PC-3 (cell line): ENCODE data around the gene BACH1. TPM values are rescaled to one million over a fixed set of nuclear protein-coding genes. Genes with fewer than 3 reads are reported as not detected.

Experiments
- ATAC-seq: fragments of 200-7000 bp; cut with Tn5 transposase; 2 replicates; pipeline ENCODE4 v1.9.1; 2020; ENCODE audit warnings: mild to moderate bottlenecking, moderate library complexity
- BruUV-seq: library from RNA; stranded (reverse); fragments of 400-500 nt; replicated peaks from 2 replicates; lab custom pipeline; 2021; lab: Mats Ljungman, UMichigan
- CTCF ChIA-PET: fragments of 300-600 bp; sonication (Branson Sonifier 250); formaldehyde crosslinking; loops from one replicate; lab custom pipeline; 2022; ENCODE audit warnings: antibody characterized with exemption; lab: Charles Lee
- POLR2A ChIA-PET: fragments of 300-600 bp; sonication (Branson Sonifier 250); formaldehyde crosslinking; loops from one replicate; lab custom pipeline; 2022; ENCODE audit warnings: antibody characterized with exemption; ENCODE audit not compliant: unreplicated experiment; lab: Charles Lee
- DNase-seq: peaks from one replicate; pipeline ENCODE4 v3.0.0-alpha.2; 2015
- H2AFZ ChIP-seq: fragments of 300-600 bp; sonication (generic); 2 replicates; pipeline ENCODE4 v1.6.0; 2016; ENCODE audit warnings: antibody characterized with exemption, low read length
- H3F3A ChIP-seq: fragments of 300-600 bp; sonication (generic); one replicate; pipeline ENCODE4 v1.6.0; 2017; ENCODE audit warnings: antibody characterized with exemption, low read length, control low read depth, mild to moderate bottlenecking; ENCODE audit not compliant: unreplicated experiment
- H3K27ac ChIP-seq: fragments of 300-600 bp; sonication (generic); 2 replicates; pipeline ENCODE4 v1.5.1; 2016; ENCODE audit warnings: mild to moderate bottlenecking, low read length
- H3K27me3 ChIP-seq: fragments of 300-600 bp; sonication (generic); 2 replicates; pipeline ENCODE4 v1.6.1; 2016; ENCODE audit warnings: low read length, mixed read lengths
- H3K36me3 ChIP-seq: fragments of 300-600 bp; sonication (generic); 2 replicates; pipeline ENCODE4 v1.6.1; 2016; ENCODE audit warnings: low read depth, mixed run types, low read length, mixed read lengths
- H3K4me1 ChIP-seq: fragments of 300-600 bp; sonication (generic); 2 replicates; pipeline ENCODE4 v1.5.1; 2016; ENCODE audit warnings: low read length; ENCODE audit not compliant: insufficient read depth
- H3K4me2 ChIP-seq: fragments of 300-600 bp; sonication (generic); 2 replicates; pipeline ENCODE4 v1.6.0; 2016; ENCODE audit warnings: low read length
- H3K4me3 ChIP-seq: fragments of 300-600 bp; sonication (generic); 2 replicates; pipeline ENCODE4 v1.5.1; 2016; ENCODE audit warnings: mild to moderate bottlenecking, low read length, mixed read lengths
- H3K79me2 ChIP-seq: fragments of 300-600 bp; sonication (generic); 2 replicates; pipeline ENCODE4 v1.6.1; 2017; ENCODE audit warnings: low read length, mixed read lengths
- H3K9ac ChIP-seq: fragments of 300-600 bp; sonication (generic); 2 replicates; pipeline ENCODE4 v1.6.0; 2016; ENCODE audit warnings: mild to moderate bottlenecking, low read length
- H3K9me2 ChIP-seq: fragments of 300-600 bp; sonication (generic); replicated peaks from 2 replicates; pipeline ENCODE4 v1.6.1; 2016; ENCODE audit warnings: mixed run types, low read length, mixed read lengths
- H3K9me3 ChIP-seq: fragments of 300-600 bp; sonication (generic); 2 replicates; pipeline ENCODE4 v1.6.1; 2016; ENCODE audit warnings: low read length, mixed read lengths
- H4K20me1 ChIP-seq: fragments of 300-600 bp; sonication (generic); 2 replicates; pipeline ENCODE4 v1.6.1; 2016; ENCODE audit warnings: low read length, mixed read lengths
- EZH2 ChIP-seq: fragments of 300-600 bp; sonication (generic); IDR thresholded peaks from one replicate; pipeline ENCODE4 v1.6.1; 2017; ENCODE audit warnings: antibody characterized with exemption, mild to moderate bottlenecking, low read length; ENCODE audit not compliant: unreplicated experiment
- EZH2phosphoT487 ChIP-seq: fragments of 300-600 bp; sonication (generic); IDR thresholded peaks from 2 replicates; pipeline ENCODE4 v1.6.1; 2018; ENCODE audit warnings: mild to moderate bottlenecking, antibody characterized with exemption, low read length, borderline replicate concordance
- intact Hi-C: fragments of 100-400 bp; cut with micrococcal nuclease; formaldehyde crosslinking; loops from 2 replicates; pipeline ENCODE4 v1.9.0; 2023
- total RNA-seq: library from RNA; depleted of rRNA; stranded (reverse); fragments of >200 nt; gene quantifications from 2 replicates; pipeline ENCODE4 v1.2.3, GENCODE V29; 2014
- TF ChIP-seq, protein P1 (sequence below): fragments of 300-600 bp; sonication (generic); conservative IDR thresholded peaks from 2 replicates; pipeline ENCODE4 v1.5.1; 2017; ENCODE audit warnings: antibody characterized with exemption, low read depth, mild to moderate bottlenecking, low read length

The BACH1 gene
- total RNA-seq, 1 experiment from 2014 or later, result 17.2 TPM

DNA sequence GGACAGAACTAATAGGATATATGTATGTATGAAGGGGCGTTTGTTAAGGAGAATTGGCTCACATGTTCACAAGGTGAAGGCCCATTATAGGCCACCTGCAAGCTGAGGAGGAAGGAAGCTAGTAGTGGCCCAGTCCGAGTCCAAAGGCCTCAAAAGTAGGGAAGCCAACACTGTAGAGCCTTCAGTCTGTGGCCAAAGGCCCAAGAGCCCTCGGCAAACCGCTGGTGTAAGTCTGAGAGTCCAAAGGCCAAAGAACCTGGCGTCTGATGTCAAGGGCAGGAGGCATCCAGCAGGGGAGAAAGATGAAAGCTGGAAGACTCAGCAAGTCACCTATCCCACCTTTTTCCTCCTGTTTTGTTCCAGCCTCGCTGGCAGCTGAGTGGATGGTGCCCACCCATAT, 24.5 kb downstream of the BACH1 start:
- peaks cover 18% of the 10 kb centered on the region for H4K20me1 ChIP-seq
- H3K79me2 ChIP-seq, result peaks cover 53% of the 10 kb centered on the region
- H3K36me3 ChIP-seq, result peaks cover 27% of the 10 kb centered on the region
- DNase-seq (no peak), ATAC-seq (no peak)
- intact Hi-C loops, result no loop called here
- H3F3A ChIP-seq, result no peaks in the 10 kb centered on the region
- no peak overlapping the region for H3K27ac ChIP-seq
- no peaks in the 10 kb centered on the region for H3K27me3 ChIP-seq
- H3K9ac ChIP-seq, result no peak overlapping the region
- H2AFZ ChIP-seq, result no peak overlapping the region
- no peaks in the 10 kb centered on the region for H3K4me1 ChIP-seq
- POLR2A ChIA-PET, result no interaction called here
- H3K4me2 ChIP-seq, result no peak overlapping the region
- no peak overlapping the region for H3K4me3 ChIP-seq
- no peaks in the 10 kb centered on the region for H3K9me2 ChIP-seq
- no peak for TF ChIP-seq EZH2phosphoT487
- TF ChIP-seq, protein P1, sequence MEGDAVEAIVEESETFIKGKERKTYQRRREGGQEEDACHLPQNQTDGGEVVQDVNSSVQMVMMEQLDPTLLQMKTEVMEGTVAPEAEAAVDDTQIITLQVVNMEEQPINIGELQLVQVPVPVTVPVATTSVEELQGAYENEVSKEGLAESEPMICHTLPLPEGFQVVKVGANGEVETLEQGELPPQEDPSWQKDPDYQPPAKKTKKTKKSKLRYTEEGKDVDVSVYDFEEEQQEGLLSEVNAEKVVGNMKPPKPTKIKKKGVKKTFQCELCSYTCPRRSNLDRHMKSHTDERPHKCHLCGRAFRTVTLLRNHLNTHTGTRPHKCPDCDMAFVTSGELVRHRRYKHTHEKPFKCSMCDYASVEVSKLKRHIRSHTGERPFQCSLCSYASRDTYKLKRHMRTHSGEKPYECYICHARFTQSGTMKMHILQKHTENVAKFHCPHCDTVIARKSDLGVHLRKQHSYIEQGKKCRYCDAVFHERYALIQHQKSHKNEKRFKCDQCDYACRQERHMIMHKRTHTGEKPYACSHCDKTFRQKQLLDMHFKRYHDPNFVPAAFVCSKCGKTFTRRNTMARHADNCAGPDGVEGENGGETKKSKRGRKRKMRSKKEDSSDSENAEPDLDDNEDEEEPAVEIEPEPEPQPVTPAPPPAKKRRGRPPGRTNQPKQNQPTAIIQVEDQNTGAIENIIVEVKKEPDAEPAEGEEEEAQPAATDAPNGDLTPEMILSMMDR, result no peak
- no peak for TF ChIP-seq EZH2
- no TSS peak for BruUV-seq
- CTCF ChIA-PET, result no interaction called here
- H3K9me3 ChIP-seq, result no peaks in the 10 kb centered on the region

DNA sequence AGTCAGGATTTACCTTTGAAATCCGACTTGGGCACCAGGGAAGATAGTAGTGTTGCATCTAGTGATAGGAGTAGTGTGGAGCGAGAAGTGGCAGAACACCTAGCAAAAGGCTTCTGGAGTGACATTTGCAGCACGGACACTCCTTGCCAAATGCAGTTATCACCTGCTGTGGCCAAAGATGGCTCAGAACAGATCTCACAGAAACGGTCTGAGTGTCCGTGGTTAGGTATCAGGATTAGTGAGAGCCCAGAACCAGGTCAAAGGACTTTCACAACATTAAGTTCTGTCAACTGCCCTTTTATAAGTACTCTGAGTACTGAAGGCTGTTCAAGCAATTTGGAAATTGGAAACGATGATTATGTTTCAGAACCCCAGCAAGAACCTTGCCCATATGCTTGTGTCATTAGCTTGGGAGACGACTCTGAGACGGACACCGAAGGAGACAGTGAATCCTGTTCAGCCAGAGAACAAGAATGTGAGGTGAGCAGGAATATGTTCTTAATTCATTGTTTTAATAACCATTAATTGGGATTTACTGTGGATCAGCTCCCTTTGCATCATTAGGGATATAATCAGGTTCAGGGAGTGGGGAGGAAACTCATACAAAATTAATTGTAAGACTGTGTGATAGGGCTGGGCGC, 28.3 kb downstream of the BACH1 start:
- BruUV-seq, result no TSS peak
- CTCF ChIA-PET, result no interaction called here
- Histone ChIP-seq H3F3A (no peaks in the 10 kb centered on the region), H3K9me3 (no peaks in the 10 kb centered on the region), H3K4me2 (no peak overlapping the region), H3K27me3 (no peaks in the 10 kb centered on the region), H3K36me3 (peaks cover 15% of the 10 kb centered on the region), H3K4me1 (peaks cover under 1% of the 10 kb centered on the region; the same call in 1 of the 2 replicates), H3K79me2 (peaks cover 16% of the 10 kb centered on the region), H3K27ac (no peak overlapping the region), H3K4me3 (no peak overlapping the region), H2AFZ (no peak overlapping the region), H3K9me2 (no peaks in the 10 kb centered on the region), H3K9ac (no peak overlapping the region), H4K20me1 (no peaks in the 10 kb centered on the region)
- TF ChIP-seq, protein P1, result no peak
- TF ChIP-seq EZH2 (no peak), EZH2phosphoT487 (no peak)
- intact Hi-C loops, result no loop called here
- DNase-seq (no peak), ATAC-seq (no peak)
- POLR2A ChIA-PET, result no interaction called here

DNA sequence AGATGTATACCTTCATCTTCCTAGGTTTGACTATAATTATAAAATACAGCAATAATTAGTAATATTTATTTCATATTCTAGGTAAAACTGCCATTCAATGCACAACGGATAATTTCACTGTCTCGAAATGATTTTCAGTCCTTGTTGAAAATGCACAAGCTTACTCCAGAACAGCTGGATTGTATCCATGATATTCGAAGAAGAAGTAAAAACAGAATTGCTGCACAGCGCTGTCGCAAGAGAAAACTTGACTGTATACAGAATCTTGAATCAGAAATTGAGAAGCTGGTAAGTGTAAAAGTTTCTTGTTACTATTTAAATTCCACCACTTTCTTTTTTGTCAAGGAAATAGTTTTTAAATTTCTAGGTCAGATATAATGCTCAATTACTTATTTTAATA, 30.7 kb downstream of the BACH1 start:
- Histone ChIP-seq H3K4me2 (no peak overlapping the region), H4K20me1 (no peaks in the 10 kb centered on the region), H3K27ac (no peak overlapping the region), H3K27me3 (no peaks in the 10 kb centered on the region), H3K9me3 (no peaks in the 10 kb centered on the region), H2AFZ (no peak overlapping the region), H3K4me3 (no peak overlapping the region), H3K9ac (no peak overlapping the region), H3K4me1 (peaks cover 7% of the 10 kb centered on the region), H3F3A (no peaks in the 10 kb centered on the region), H3K79me2 (peaks cover 9% of the 10 kb centered on the region; the same call in 1 of the 2 replicates), H3K9me2 (no peaks in the 10 kb centered on the region), H3K36me3 (peaks cover 16% of the 10 kb centered on the region)
- no TSS peak for BruUV-seq
- DNase-seq (no peak), ATAC-seq (no peak)
- intact Hi-C loops, result no loop called here
- ChIA-PET CTCF (no interaction called here), POLR2A (no interaction called here)
- TF ChIP-seq, protein P1, result no peak
- TF ChIP-seq EZH2 (no peak), EZH2phosphoT487 (no peak)
